RWPE1 (cell line): ENCODE measurements around the gene SLC30A1.
"Not testable (repeated sequence)": the region's sequence is repeated elsewhere in the genome, so short reads cannot be mapped to it uniquely, and the experiment has no call there.

Experiments used
- CTCF ChIA-PET: fragments of 350-600 bp; sonication (Branson Sonifier 250); formaldehyde crosslinking; extraction: SDS; loops from one replicate; lab custom pipeline; 2021; lab: Yijun Ruan, JAX
- POLR2A ChIA-PET: fragments of 400-600 bp; formaldehyde crosslinking; extraction: SDS; loops from one replicate; lab custom pipeline; 2020; ENCODE audit warnings: antibody characterized with exemption; ENCODE audit not compliant: low non-redundant PET; lab: Yijun Ruan, JAX
- DNase-seq: peaks from one replicate; pipeline ENCODE4 v3.0.0; 2012; ENCODE audit warnings: low spot score
- H3K27ac ChIP-seq: fragments of 450-650 bp; 2 replicates; pipeline ENCODE4 v1.5.1; 2017
- CTCF ChIP-seq: fragments of 450-650 bp; conservative IDR thresholded peaks from 2 replicates; pipeline ENCODE4 v1.5.1; 2017; ENCODE audit warnings: low read depth, mild to moderate bottlenecking

SLC30A1 gene

DNA sequence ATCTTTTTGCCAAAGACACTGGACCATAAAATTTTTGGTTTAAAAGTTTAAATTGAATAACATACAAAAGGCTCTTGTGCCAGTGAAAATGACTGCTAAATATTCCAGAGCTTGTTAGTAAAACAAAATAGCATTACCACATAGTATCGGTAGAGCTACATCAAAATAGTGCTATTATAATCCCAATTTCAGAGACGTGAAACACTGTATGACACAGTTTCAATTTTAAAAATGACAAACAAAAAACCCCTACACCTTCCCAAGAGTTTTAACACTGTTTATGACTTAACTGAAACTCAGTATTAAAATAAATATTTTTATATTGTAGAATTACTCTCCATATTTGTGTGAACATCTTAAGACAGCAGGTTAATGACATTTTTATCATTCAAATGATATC, 7.0 kb downstream of the SLC30A1 start:
- no peak for TF ChIP-seq CTCF
- ChIA-PET POLR2A (no interaction called here), CTCF (interaction anchor here (0.6 kb wide), 1 partner anchor 147 kb away, joined by 3 read pairs; no protein-coding TSS in a partner anchor)
- no peak for DNase-seq
- no peak overlapping the region for H3K27ac ChIP-seq

- DNase-seq, POLR2A ChIA-PET, CTCF ChIA-PET, H3K27ac ChIP-seq: not testable (repeated sequence)
Observed at GRCh38 chr1:211570378-211570777, 8.6 kb downstream of the SLC30A1 start.

DNA sequence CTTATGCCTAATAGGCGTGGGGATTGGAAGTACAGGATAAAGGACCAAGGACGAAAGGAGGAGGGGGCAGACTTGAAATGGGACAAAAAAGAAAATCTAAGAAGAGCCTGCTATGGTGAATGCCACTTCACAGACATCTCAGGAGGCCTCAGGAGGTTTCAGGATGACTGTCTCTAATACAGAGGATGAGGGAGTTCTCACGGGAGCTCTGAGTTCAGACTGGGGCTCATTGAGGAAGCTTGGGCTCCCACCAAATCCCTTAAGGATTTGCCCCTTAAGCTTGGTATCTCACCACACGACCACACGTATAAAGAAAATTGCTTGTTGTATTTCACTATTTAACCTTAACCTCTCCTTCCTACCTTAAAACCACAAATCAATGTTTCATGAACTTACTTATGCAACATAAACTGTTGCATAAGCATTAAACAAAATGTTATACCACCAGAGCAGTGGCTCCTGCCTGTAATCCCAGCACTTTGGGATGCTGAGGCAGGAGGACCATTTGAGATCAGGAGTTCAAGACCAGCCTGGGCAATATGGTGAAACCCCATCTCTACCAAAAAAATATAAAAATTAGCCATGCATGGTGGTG, 12.4 kb downstream of the SLC30A1 start:
- no peak overlapping the region for H3K27ac ChIP-seq
- ChIA-PET POLR2A (no interaction called here), CTCF (no interaction called here)
- no peak for TF ChIP-seq CTCF
- DNase-seq, result no peak

- POLR2A ChIA-PET, result no interaction called here
Observed at GRCh38 chr1:211564084-211564483, 14.9 kb downstream of the SLC30A1 start.

GRCh38 chr1:211559222-211560010, 19.5 kb downstream of the SLC30A1 start:
- CTCF ChIA-PET, result no interaction called here
- DNase-seq, result no peak
- POLR2A ChIA-PET, result no interaction called here
- no peak for TF ChIP-seq CTCF
- no peak overlapping the region for H3K27ac ChIP-seq

More at GRCh38 chr1:211564084-211564483, 14.9 kb downstream of the SLC30A1 start:
- CTCF ChIA-PET, result no interaction called here
- TF ChIP-seq CTCF, result no peak
- DNase-seq, result no peak
- no peak overlapping the region for H3K27ac ChIP-seq

GRCh38 chr1:211557894-211558625, 20.9 kb downstream of the SLC30A1 start:
- CTCF ChIA-PET, result interaction anchor here (0.5 to 0.8 kb wide), 4 partner anchors 16 to 1072 kb away, joined by 3 read pairs; no protein-coding TSS in a partner anchor
- no peak for DNase-seq
- POLR2A ChIA-PET, result no interaction called here
- H3K27ac ChIP-seq, result no peak overlapping the region
- no peak for TF ChIP-seq CTCF
